H9 (cell line): ENCODE measurements around the gene ITSN1. TPM values are rescaled to one million over a fixed set of nuclear protein-coding genes. Genes with fewer than 3 reads are reported as not detected.
A peak's percentile ranks its signal among the peaks of the same experiment; 100 is the strongest.

Experiments
- DNase-seq: peaks from one replicate; pipeline ENCODE4 v3.0.0-alpha.2; 2017
- H2AFZ ChIP-seq: one replicate; pipeline ENCODE4 v1.6.1; 2013; ENCODE audit warnings: mild to moderate bottlenecking, low read length, control low read depth, moderate library complexity
- H2AK5ac ChIP-seq: 2 replicates; pipeline ENCODE4 v1.6.1; 2013; ENCODE audit warnings: low read length, control low read depth, mixed read lengths; ENCODE audit not compliant: insufficient read length
- H2BK120ac ChIP-seq: one replicate; pipeline ENCODE4 v1.6.1; 2013; ENCODE audit warnings: low read depth, mild to moderate bottlenecking, low read length, control low read depth, inconsistent platforms; ENCODE audit not compliant: poor library complexity, severe bottlenecking
- H2BK12ac ChIP-seq: 2 replicates; pipeline ENCODE4 v1.6.1; 2013; ENCODE audit warnings: low read length, control low read depth, mixed read lengths, low read depth; ENCODE audit not compliant: insufficient read length
- H2BK15ac ChIP-seq: 2 replicates; pipeline ENCODE4 v1.6.1; 2013; ENCODE audit warnings: low read depth, low read length, control low read depth
- H2BK20ac ChIP-seq: one replicate; pipeline ENCODE4 v1.6.1; 2013; ENCODE audit warnings: low read depth, mild to moderate bottlenecking, low read length, control low read depth, inconsistent platforms; ENCODE audit not compliant: poor library complexity, severe bottlenecking
- H2BK5ac ChIP-seq: 2 replicates; pipeline ENCODE4 v1.6.1; 2013; ENCODE audit warnings: low read length, control low read depth, mixed read lengths; ENCODE audit not compliant: insufficient read length
- H3K14ac ChIP-seq: 2 replicates; pipeline ENCODE4 v1.6.1; 2013; ENCODE audit warnings: low read length, control low read depth; ENCODE audit not compliant: insufficient read depth
- H3K18ac ChIP-seq: 2 replicates; pipeline ENCODE4 v1.6.1; 2013; ENCODE audit warnings: low read depth, mild to moderate bottlenecking, mixed read lengths, low read length, control low read depth; ENCODE audit not compliant: insufficient read length
- H3K23ac ChIP-seq: 2 replicates; pipeline ENCODE4 v1.6.1; 2013; ENCODE audit warnings: low read length, control low read depth, mixed read lengths, low read depth; ENCODE audit not compliant: insufficient read length
- H3K23me2 ChIP-seq: 2 replicates; pipeline ENCODE4 v1.6.1; 2013; ENCODE audit warnings: low read depth, mild to moderate bottlenecking, mixed read lengths, low read length, control low read depth; ENCODE audit not compliant: insufficient read length, poor library complexity, severe bottlenecking
- H3K27ac ChIP-seq: 2 replicates; pipeline ENCODE4 v1.5.1; 2013; ENCODE audit warnings: low read length, control low read depth, mixed read lengths, low read depth; ENCODE audit not compliant: insufficient read length
- H3K27me3 ChIP-seq: 2 replicates; pipeline ENCODE4 v1.6.1; 2013; ENCODE audit warnings: low read length, control low read depth, inconsistent platforms; ENCODE audit not compliant: insufficient read depth
- H3K4ac ChIP-seq: 2 replicates; pipeline ENCODE4 v1.6.1; 2013; ENCODE audit warnings: low read depth, mild to moderate bottlenecking, control low read depth, inconsistent platforms, low read length, moderate library complexity
- H3K4me1 ChIP-seq: 2 replicates; pipeline ENCODE4 v1.6.1; 2013; ENCODE audit warnings: low read length, control low read depth, inconsistent platforms; ENCODE audit not compliant: insufficient read depth
- H3K4me2 ChIP-seq: 2 replicates; pipeline ENCODE4 v1.6.1; 2013; ENCODE audit warnings: low read length, control low read depth, mixed read lengths; ENCODE audit not compliant: insufficient read length, insufficient read depth
- H3K56ac ChIP-seq: 2 replicates; pipeline ENCODE4 v1.6.1; 2013; ENCODE audit warnings: low read depth, mild to moderate bottlenecking, mixed read lengths, low read length, control low read depth; ENCODE audit not compliant: insufficient read length
- H3K79me1 ChIP-seq: 2 replicates; pipeline ENCODE4 v1.6.1; 2013; ENCODE audit warnings: low read depth, mild to moderate bottlenecking, moderate library complexity, low read length, control low read depth, inconsistent platforms; ENCODE audit not compliant: insufficient read depth, poor library complexity, severe bottlenecking
- H3K79me2 ChIP-seq: 2 replicates; pipeline ENCODE4 v1.6.1; 2013; ENCODE audit warnings: low read length, control low read depth, inconsistent platforms; ENCODE audit not compliant: insufficient read depth
- H3K9ac ChIP-seq: 2 replicates; pipeline ENCODE4 v1.6.1; 2013; ENCODE audit warnings: low read length, control low read depth, mixed read lengths; ENCODE audit not compliant: insufficient read length; ENCODE audit errors: extremely low read depth
- H3K9me3 ChIP-seq: one replicate; pipeline ENCODE4 v1.6.1; 2013; ENCODE audit warnings: low read depth, low read length, inconsistent platforms; ENCODE audit not compliant: control insufficient read depth
- H3T11ph ChIP-seq: one replicate; pipeline ENCODE4 v1.6.1; 2013; ENCODE audit warnings: mild to moderate bottlenecking, low read length, control low read depth, inconsistent platforms
- H4K20me1 ChIP-seq: one replicate; pipeline ENCODE4 v1.6.1; 2013; ENCODE audit not compliant: control insufficient read depth, insufficient read length, insufficient read depth
- H4K5ac ChIP-seq: 2 replicates; pipeline ENCODE4 v1.6.1; 2013; ENCODE audit warnings: low read depth, mild to moderate bottlenecking, mixed read lengths, low read length, control low read depth; ENCODE audit not compliant: insufficient read length
- H4K8ac ChIP-seq: replicated peaks from 2 replicates; pipeline ENCODE4 v1.6.1; 2013; ENCODE audit warnings: low read length, control low read depth, mixed read lengths, low read depth; ENCODE audit not compliant: insufficient read length
- H4K91ac ChIP-seq: 2 replicates; pipeline ENCODE4 v1.6.1; 2013; ENCODE audit warnings: low read depth, mild to moderate bottlenecking, moderate library complexity, mixed read lengths, low read length, control low read depth; ENCODE audit not compliant: insufficient read length
- H3K27ac Mint-ChIP-seq, 3 experiments: 2 replicates in 2 of 3; 3 replicates in 1 of 3; pipeline ENCODE4 v1.8.0; 2020 to 2021; ENCODE audit warnings: mixed read lengths in 3 of 3, mild to moderate bottlenecking in 1 of 3, moderate library complexity in 1 of 3
- H3K27me3 Mint-ChIP-seq: 2 replicates; pipeline ENCODE4 v1.8.0; 2021; ENCODE audit warnings: low read depth, mild to moderate bottlenecking, moderate library complexity, mixed read lengths
- H3K36me3 Mint-ChIP-seq, 3 experiments: 2 replicates in 2 of 3; 3 replicates in 1 of 3; pipeline ENCODE4 v1.8.0; 2020 to 2021; ENCODE audit warnings: low read depth in 3 of 3, mixed read lengths in 3 of 3; ENCODE audit not compliant: insufficient read depth in 1 of 3
- H3K4me1 Mint-ChIP-seq, 2 experiments: 2 replicates each; pipeline ENCODE4 v1.8.0; 2020; ENCODE audit warnings: mixed read lengths in 2 of 2
- H3K4me3 Mint-ChIP-seq, 2 experiments: 2 replicates in 1 of 2; 3 replicates in 1 of 2; pipeline ENCODE4 v1.8.0; 2020 to 2021; ENCODE audit warnings: mild to moderate bottlenecking in 2 of 2, mixed read lengths in 2 of 2, moderate library complexity in 1 of 2
- H3K9me3 Mint-ChIP-seq, 2 experiments: 2 replicates in 1 of 2; 3 replicates in 1 of 2; pipeline ENCODE4 v1.8.0; 2020; ENCODE audit warnings: mild to moderate bottlenecking in 2 of 2, mixed read lengths in 2 of 2, moderate library complexity in 1 of 2
- WGBS: extraction: QIAGEN DNeasy Blood & Tissue Kit; methylation state at CpG from one replicate; pipeline ENCODE4 v1.1.7; 2013; ENCODE audit warnings: missing lambda C conversion rate, low lambda C conversion rate, mixed read lengths; ENCODE audit not compliant: insufficient read length; ENCODE audit errors: extremely low coverage; 5-methylcytosine and 5-hydroxymethylcytosine counted together
- total RNA-seq: library from RNA; stranded (reverse); gene quantifications from 2 replicates; pipeline ENCODE4 v1.2.1, GENCODE V29; 2021
- TF ChIP-seq, protein P1 (sequence below): fragments of 200-600 bp; sonication (generic); conservative IDR thresholded peaks from 3 replicates; pipeline ENCODE4 v1.8.0; 2021; ENCODE audit warnings: antibody characterized with exemption, mild to moderate bottlenecking

ITSN1 gene
- total RNA-seq, 1 experiment from 2014 or later, result 94.2 TPM

DNA sequence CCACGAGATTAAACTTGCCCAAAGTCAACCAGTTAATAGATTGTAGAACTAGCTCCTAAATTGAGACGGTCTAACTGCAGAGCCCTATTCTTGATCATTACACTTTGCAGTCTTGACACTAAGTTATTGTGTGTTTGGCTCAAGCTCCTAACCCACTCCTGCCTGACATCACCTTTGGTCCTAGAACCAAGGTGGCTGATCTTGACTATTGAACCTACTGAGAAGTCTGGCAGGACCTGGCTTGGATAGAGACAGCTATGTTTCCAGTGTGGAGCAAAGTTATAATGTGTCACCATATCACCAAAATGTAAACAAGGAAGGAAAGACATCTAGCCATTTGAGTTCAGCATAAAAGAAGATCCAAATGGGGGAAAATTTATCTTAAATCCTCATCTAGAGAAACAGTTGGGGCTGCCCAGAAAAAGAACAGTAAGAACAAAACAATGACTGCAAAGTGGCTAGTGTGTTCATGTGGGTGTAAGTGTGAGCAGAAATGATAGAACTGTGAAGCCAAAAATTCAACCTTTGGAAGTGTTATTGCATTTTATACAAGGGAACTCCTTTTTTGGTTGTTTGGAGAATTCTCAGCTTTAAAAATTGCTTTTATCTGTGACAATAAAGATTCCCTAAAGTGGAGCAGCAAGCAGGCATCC lies 166.5 kb downstream of the ITSN1 start:
- H3K9me3 ChIP-seq, result no peaks in the 10 kb centered on the region
- no peak overlapping the region for H2BK15ac ChIP-seq
- H3K56ac ChIP-seq, result no peak overlapping the region
- H2BK20ac ChIP-seq, result no peak overlapping the region
- H3K23ac ChIP-seq, result no peak overlapping the region
- H3K27ac ChIP-seq, result no peak overlapping the region
- no peak overlapping the region for H3T11ph ChIP-seq
- no peak overlapping the region for H3K9ac ChIP-seq
- H2BK120ac ChIP-seq, result no peak overlapping the region
- no peak overlapping the region for H3K18ac ChIP-seq
- no peak overlapping the region for H2AFZ ChIP-seq
- no peaks in the 10 kb centered on the region for H3K27me3 ChIP-seq
- H3K79me1 ChIP-seq, result no peaks in the 10 kb centered on the region
- no peaks in the 10 kb centered on the region for H3K79me2 ChIP-seq
- H3K4me3 Mint-ChIP-seq, result no peak overlapping the region
- H4K8ac ChIP-seq, result no peak overlapping the region
- H2BK5ac ChIP-seq, result no peak overlapping the region
- no peak overlapping the region for H3K4me2 ChIP-seq
- no peaks in the 10 kb centered on the region for H3K23me2 ChIP-seq
- H3K4ac ChIP-seq, result no peak overlapping the region
- H3K27ac Mint-ChIP-seq, result peak overlapping the region in 2 of 3 experiments; percentile 11 to 25; a peak in 1 of 7 replicates
- H3K9me3 Mint-ChIP-seq, result no peaks in the 10 kb centered on the region
- H3K4me1 Mint-ChIP-seq, result no peaks in the 10 kb centered on the region
- H2AK5ac ChIP-seq, result no peak overlapping the region
- no peak overlapping the region for H4K91ac ChIP-seq
- H3K4me1 ChIP-seq, result no peaks in the 10 kb centered on the region
- no peak for DNase-seq
- no CpG with 5 or more reads among the region's 2 CpGs for WGBS
- no peak overlapping the region for H3K14ac ChIP-seq
- H3K27me3 Mint-ChIP-seq, result no peaks in the 10 kb centered on the region
- H2BK12ac ChIP-seq, result no peak overlapping the region
- TF ChIP-seq, protein P1, sequence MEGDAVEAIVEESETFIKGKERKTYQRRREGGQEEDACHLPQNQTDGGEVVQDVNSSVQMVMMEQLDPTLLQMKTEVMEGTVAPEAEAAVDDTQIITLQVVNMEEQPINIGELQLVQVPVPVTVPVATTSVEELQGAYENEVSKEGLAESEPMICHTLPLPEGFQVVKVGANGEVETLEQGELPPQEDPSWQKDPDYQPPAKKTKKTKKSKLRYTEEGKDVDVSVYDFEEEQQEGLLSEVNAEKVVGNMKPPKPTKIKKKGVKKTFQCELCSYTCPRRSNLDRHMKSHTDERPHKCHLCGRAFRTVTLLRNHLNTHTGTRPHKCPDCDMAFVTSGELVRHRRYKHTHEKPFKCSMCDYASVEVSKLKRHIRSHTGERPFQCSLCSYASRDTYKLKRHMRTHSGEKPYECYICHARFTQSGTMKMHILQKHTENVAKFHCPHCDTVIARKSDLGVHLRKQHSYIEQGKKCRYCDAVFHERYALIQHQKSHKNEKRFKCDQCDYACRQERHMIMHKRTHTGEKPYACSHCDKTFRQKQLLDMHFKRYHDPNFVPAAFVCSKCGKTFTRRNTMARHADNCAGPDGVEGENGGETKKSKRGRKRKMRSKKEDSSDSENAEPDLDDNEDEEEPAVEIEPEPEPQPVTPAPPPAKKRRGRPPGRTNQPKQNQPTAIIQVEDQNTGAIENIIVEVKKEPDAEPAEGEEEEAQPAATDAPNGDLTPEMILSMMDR, result no peak
- H4K5ac ChIP-seq, result no peak overlapping the region
- no peaks in the 10 kb centered on the region for H4K20me1 ChIP-seq
- H3K36me3 Mint-ChIP-seq, result peaks cover 7 to 39% (median 29%) of the 10 kb centered on the region in 3 experiments; a peak in 6 of 7 replicates
